Fibroblast of skin of left quadriceps (primary cell): ENCODE data around the gene FUT9.

Source experiments
- DNase-seq, 2 experiments: peaks; one replicate each; pipeline ENCODE4 v3.0.0-alpha.2; 2013; ENCODE audit warnings: low read depth in 2 of 2

FUT9 gene

GRCh38 chr6:96015518-96016333 is at the start of gene FUT9:
TSS of gene FUT9 (plus strand) at chr6:96015974. CDS start at chr6:96203156, 187,182 bp downstream.
- DNase-seq, result no peak

GRCh38 chr6:95967594-95967993 is 48.2 kb upstream of the FUT9 start:
- no peak for DNase-seq

GRCh38 chr6:95973976-95974375 is 41.8 kb upstream of the FUT9 start:
- DNase-seq, result no peak

- no peak for DNase-seq
These were observed 37.5 kb upstream of the FUT9 start for GRCh38 chr6:95978230-95978629.

- DNase-seq, result no peak
These were observed 23.9 kb upstream of the FUT9 start for GRCh38 chr6:95991906-95992305.

GRCh38 chr6:95994151-95994550 is 21.6 kb upstream of the FUT9 start:
- no peak for DNase-seq

- no peak for DNase-seq
These were observed 17.6 kb upstream of the FUT9 start for GRCh38 chr6:95998133-95998532.

- DNase-seq, result no peak
These were observed 13.7 kb upstream of the FUT9 start for GRCh38 chr6:96001891-96002575.

GRCh38 chr6:96002576-96002910 is 13.2 kb upstream of the FUT9 start:
- DNase-seq, result no peak

GRCh38 chr6:96002912-96003311 is 12.9 kb upstream of the FUT9 start:
- no peak for DNase-seq

- DNase-seq, result no peak
These were observed 8.1 kb upstream of the FUT9 start for GRCh38 chr6:96007663-96008062.

- DNase-seq, result no peak
These were observed 2.2 kb upstream of the FUT9 start for GRCh38 chr6:96013531-96013930.

GRCh38 chr6:96014846-96015517 is 792 bp upstream of the FUT9 start:
- DNase-seq, result no peak

GRCh38 chr6:96016334-96017069 is 728 bp downstream of the FUT9 start:
- DNase-seq, result no peak

GRCh38 chr6:96017070-96017359 is 1.2 kb downstream of the FUT9 start:
- DNase-seq, result no peak

- no peak for DNase-seq
These were observed 6.5 kb downstream of the FUT9 start for GRCh38 chr6:96022225-96022624.

GRCh38 chr6:96032661-96033060 is 16.9 kb downstream of the FUT9 start:
- DNase-seq, result no peak

GRCh38 chr6:96051555-96051954 is 35.8 kb downstream of the FUT9 start:
- DNase-seq, result no peak

- DNase-seq, result no peak
These were observed 42.3 kb downstream of the FUT9 start for GRCh38 chr6:96058082-96058481.

GRCh38 chr6:96059586-96059985 is 43.8 kb downstream of the FUT9 start:
- DNase-seq, result no peak

GRCh38 chr6:96060249-96060648 is 44.5 kb downstream of the FUT9 start:
- no peak for DNase-seq

GRCh38 chr6:96065213-96065612 is 49.4 kb downstream of the FUT9 start:
- DNase-seq, result no peak
